ENCODE results near the gene ERVV-1.
"Not testable (repeated sequence)": the region's sequence is repeated elsewhere in the genome, so short reads cannot be mapped to it uniquely, and the experiment has no call there.

The ERVV-1 gene

GRCh38 chr19:53013621-53014020 is at the start of gene ERVV-1:
ERVV-1 (plus strand) TSS chr19:53013921; CDS start chr19:53014091, 170 bp downstream.
- DNase-seq: no peak

- no peak for DNase-seq
Measured at GRCh38 chr19:52967772-52968171, 45.9 kb upstream of the ERVV-1 start.

GRCh38 chr19:52981329-52981728 is 32.4 kb upstream of the ERVV-1 start:
- no peak for DNase-seq

GRCh38 chr19:52983167-52983566 is 30.6 kb upstream of the ERVV-1 start:
- not testable (repeated sequence) for DNase-seq

GRCh38 chr19:52987221-52987620 is 26.5 kb upstream of the ERVV-1 start:
- DNase-seq: no peak

- no peak for DNase-seq
Measured at GRCh38 chr19:52988506-52988905, 25.2 kb upstream of the ERVV-1 start.

- DNase-seq: no peak
Measured at GRCh38 chr19:52990759-52991418, 22.8 kb upstream of the ERVV-1 start.

GRCh38 chr19:52991484-52991883 is 22.2 kb upstream of the ERVV-1 start:
- DNase-seq: no peak

- DNase-seq: no peak
Measured at GRCh38 chr19:52992109-52993004, 21.4 kb upstream of the ERVV-1 start.

GRCh38 chr19:52993342-52994178 is 20.2 kb upstream of the ERVV-1 start:
- DNase-seq: peak; percentile 97

GRCh38 chr19:52995711-52996110 is 18.0 kb upstream of the ERVV-1 start:
- no peak for DNase-seq

GRCh38 chr19:52997975-52998374 is 15.7 kb upstream of the ERVV-1 start:
- no peak for DNase-seq

GRCh38 chr19:53002479-53002878 is 11.2 kb upstream of the ERVV-1 start:
- no peak for DNase-seq

- no peak for DNase-seq
Measured at GRCh38 chr19:53004242-53004641, 9.5 kb upstream of the ERVV-1 start.

GRCh38 chr19:53007200-53007599 is 6.5 kb upstream of the ERVV-1 start:
- DNase-seq: peak; percentile 73

GRCh38 chr19:53007606-53008005 is 6.1 kb upstream of the ERVV-1 start:
- DNase-seq: peak; percentile 63

GRCh38 chr19:53008061-53008778 is 5.5 kb upstream of the ERVV-1 start:
- no peak for DNase-seq

GRCh38 chr19:53010494-53010893 is 3.2 kb upstream of the ERVV-1 start:
- DNase-seq: no peak

- DNase-seq: no peak
Measured at GRCh38 chr19:53012006-53012405, 1.7 kb upstream of the ERVV-1 start.

GRCh38 chr19:53015159-53015558 is 1.4 kb downstream of the ERVV-1 start:
- no peak for DNase-seq

GRCh38 chr19:53015730-53016129 is 2.0 kb downstream of the ERVV-1 start:
- no peak for DNase-seq

GRCh38 chr19:53019684-53020083 is 6.0 kb downstream of the ERVV-1 start:
- DNase-seq: peak; percentile 37

- DNase-seq: not testable (repeated sequence)
Measured at GRCh38 chr19:53028306-53028705, 14.6 kb downstream of the ERVV-1 start.
